ENCODE results near the gene ZCCHC2.

The ZCCHC2 gene

GRCh38 chr18:62518460-62519375 lies 4.1 kb upstream of the ZCCHC2 start:
- Histone ChIP-seq H3F3A (ENCODE audit: insufficient read depth) (peaks cover 9% of the 10 kb centered on the region; the same call in 1 of the 2 replicates), H3K27me3 (ENCODE audit: low read length) (no peaks in the 10 kb centered on the region), H3K9me2 (replicated peaks; ENCODE audit: insufficient read depth, low read length) (no peaks in the 10 kb centered on the region), H2AFZ (ENCODE audit: low read depth, low read length, severe bottlenecking) (no peak overlapping the region), H4K20me1 (ENCODE audit: low read depth, low read length) (no peaks in the 10 kb centered on the region), H3K79me2 (ENCODE audit: insufficient read depth, low read length) (peaks cover 2% of the 10 kb centered on the region; the same call in 1 of the 2 replicates), H3K36me3 (ENCODE audit: low read length) (peaks cover 5% of the 10 kb centered on the region; the same call in 1 of the 2 replicates), H3K4me2 (ENCODE audit: low read depth, low read length, poor library complexity, severe bottlenecking) (no peak overlapping the region), H3K27ac (ENCODE audit: low read depth, low read length) (no peak overlapping the region), H3K9me3 (ENCODE audit: insufficient read depth, low read length) (peaks cover 10% of the 10 kb centered on the region; the same call in 1 of the 2 replicates), H3K9ac (ENCODE audit: low read length) (no peak overlapping the region), H3K4me3 (ENCODE audit: insufficient read depth, low read length, poor library complexity, severe bottlenecking) (no peak overlapping the region)
- no peak for TF ChIP-seq EZH2phosphoT487 (conservative IDR thresholded peaks at IDR 0.05; ENCODE audit: low read length)

- Histone ChIP-seq H3F3A (ENCODE audit: insufficient read depth) (peaks cover 11% of the 10 kb centered on the region; the same call in 1 of the 2 replicates), H3K4me2 (ENCODE audit: low read depth, low read length, poor library complexity, severe bottlenecking) (no peak overlapping the region), H4K20me1 (ENCODE audit: low read depth, low read length) (no peaks in the 10 kb centered on the region), H3K4me3 (ENCODE audit: insufficient read depth, low read length, poor library complexity, severe bottlenecking) (no peak overlapping the region), H3K27me3 (ENCODE audit: low read length) (no peaks in the 10 kb centered on the region), H3K79me2 (ENCODE audit: insufficient read depth, low read length) (peaks cover 11% of the 10 kb centered on the region), H3K36me3 (ENCODE audit: low read length) (no peaks in the 10 kb centered on the region), H2AFZ (ENCODE audit: low read depth, low read length, severe bottlenecking) (no peak overlapping the region), H3K27ac (ENCODE audit: low read depth, low read length) (no peak overlapping the region), H3K9me3 (ENCODE audit: insufficient read depth, low read length) (peaks cover under 1% of the 10 kb centered on the region; the same call in 1 of the 2 replicates), H3K9ac (ENCODE audit: low read length) (no peak overlapping the region), H3K9me2 (replicated peaks; ENCODE audit: insufficient read depth, low read length) (no peaks in the 10 kb centered on the region)
- TF ChIP-seq, protein P1, sequence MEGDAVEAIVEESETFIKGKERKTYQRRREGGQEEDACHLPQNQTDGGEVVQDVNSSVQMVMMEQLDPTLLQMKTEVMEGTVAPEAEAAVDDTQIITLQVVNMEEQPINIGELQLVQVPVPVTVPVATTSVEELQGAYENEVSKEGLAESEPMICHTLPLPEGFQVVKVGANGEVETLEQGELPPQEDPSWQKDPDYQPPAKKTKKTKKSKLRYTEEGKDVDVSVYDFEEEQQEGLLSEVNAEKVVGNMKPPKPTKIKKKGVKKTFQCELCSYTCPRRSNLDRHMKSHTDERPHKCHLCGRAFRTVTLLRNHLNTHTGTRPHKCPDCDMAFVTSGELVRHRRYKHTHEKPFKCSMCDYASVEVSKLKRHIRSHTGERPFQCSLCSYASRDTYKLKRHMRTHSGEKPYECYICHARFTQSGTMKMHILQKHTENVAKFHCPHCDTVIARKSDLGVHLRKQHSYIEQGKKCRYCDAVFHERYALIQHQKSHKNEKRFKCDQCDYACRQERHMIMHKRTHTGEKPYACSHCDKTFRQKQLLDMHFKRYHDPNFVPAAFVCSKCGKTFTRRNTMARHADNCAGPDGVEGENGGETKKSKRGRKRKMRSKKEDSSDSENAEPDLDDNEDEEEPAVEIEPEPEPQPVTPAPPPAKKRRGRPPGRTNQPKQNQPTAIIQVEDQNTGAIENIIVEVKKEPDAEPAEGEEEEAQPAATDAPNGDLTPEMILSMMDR (IDR thresholded peaks at IDR 0.05; ENCODE audit: insufficient read depth, low read length, poor library complexity, severe bottlenecking) = no peak
- TF ChIP-seq EZH2phosphoT487 (conservative IDR thresholded peaks at IDR 0.05; ENCODE audit: low read length) = no peak
These were observed 3.1 kb upstream of the ZCCHC2 start for GRCh38 chr18:62519684-62520083.

DNA sequence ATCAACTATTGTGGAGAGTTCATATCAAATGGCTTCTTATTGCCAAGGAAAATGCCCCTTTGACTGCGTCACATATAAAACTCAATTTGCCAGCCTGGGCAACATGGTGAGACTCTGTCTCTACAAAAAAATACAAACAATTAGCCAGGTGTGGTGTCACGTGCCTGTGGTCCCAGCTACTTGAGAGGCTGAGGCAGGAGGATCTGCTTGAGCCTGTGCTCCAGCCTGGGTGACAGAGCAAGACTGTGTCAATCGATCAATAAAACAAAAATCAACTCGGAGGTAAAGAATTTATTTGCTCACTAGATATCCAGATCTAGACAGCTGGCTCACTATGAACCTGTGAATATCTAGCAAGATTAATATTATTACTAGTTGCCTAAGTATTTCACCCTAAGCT lies 1.7 kb upstream of the ZCCHC2 start:
- H3K4me3 ChIP-seq (ENCODE audit: insufficient read depth, low read length, poor library complexity, severe bottlenecking) = no peak overlapping the region
- TF ChIP-seq, protein P1 (IDR thresholded peaks at IDR 0.05; ENCODE audit: insufficient read depth, low read length, poor library complexity, severe bottlenecking) = no peak
- TF ChIP-seq EZH2phosphoT487 (conservative IDR thresholded peaks at IDR 0.05; ENCODE audit: low read length) = no peak
- H3F3A ChIP-seq (ENCODE audit: insufficient read depth) = peaks cover 24% of the 10 kb centered on the region
- H3K4me2 ChIP-seq (ENCODE audit: low read depth, low read length, poor library complexity, severe bottlenecking) = peak overlapping the region; percentile 77
- H3K9me2 ChIP-seq (replicated peaks; ENCODE audit: insufficient read depth, low read length) = no peaks in the 10 kb centered on the region
- H3K79me2 ChIP-seq (ENCODE audit: insufficient read depth, low read length) = peaks cover 25% of the 10 kb centered on the region
- no peaks in the 10 kb centered on the region for H3K27me3 ChIP-seq (ENCODE audit: low read length)
- H3K9ac ChIP-seq (ENCODE audit: low read length) = no peak overlapping the region
- H4K20me1 ChIP-seq (ENCODE audit: low read depth, low read length) = no peaks in the 10 kb centered on the region
- H3K27ac ChIP-seq (ENCODE audit: low read depth, low read length) = no peak overlapping the region
- no peaks in the 10 kb centered on the region for H3K36me3 ChIP-seq (ENCODE audit: low read length)
- H3K9me3 ChIP-seq (ENCODE audit: insufficient read depth, low read length) = no peaks in the 10 kb centered on the region
- no peak overlapping the region for H2AFZ ChIP-seq (ENCODE audit: low read depth, low read length, severe bottlenecking)

GRCh38 chr18:62521593-62521992 lies 1.2 kb upstream of the ZCCHC2 start:
- H2AFZ ChIP-seq (ENCODE audit: low read depth, low read length, severe bottlenecking) = no peak overlapping the region
- peak overlapping the region; percentile 74 for H3K4me3 ChIP-seq (ENCODE audit: insufficient read depth, low read length, poor library complexity, severe bottlenecking)
- H3F3A ChIP-seq (ENCODE audit: insufficient read depth) = peaks cover 29% of the 10 kb centered on the region
- no peaks in the 10 kb centered on the region for H3K9me3 ChIP-seq (ENCODE audit: insufficient read depth, low read length)
- H3K36me3 ChIP-seq (ENCODE audit: low read length) = no peaks in the 10 kb centered on the region
- no peaks in the 10 kb centered on the region for H3K27me3 ChIP-seq (ENCODE audit: low read length)
- H3K9me2 ChIP-seq (replicated peaks; ENCODE audit: insufficient read depth, low read length) = no peaks in the 10 kb centered on the region
- no peak overlapping the region for H3K27ac ChIP-seq (ENCODE audit: low read depth, low read length)
- peak overlapping the region; percentile 77 for H3K4me2 ChIP-seq (ENCODE audit: low read depth, low read length, poor library complexity, severe bottlenecking)
- H4K20me1 ChIP-seq (ENCODE audit: low read depth, low read length) = no peaks in the 10 kb centered on the region
- peak overlapping the region; percentile 76 for H3K9ac ChIP-seq (ENCODE audit: low read length)
- peaks cover 30% of the 10 kb centered on the region for H3K79me2 ChIP-seq (ENCODE audit: insufficient read depth, low read length)
- TF ChIP-seq, protein P1 (IDR thresholded peaks at IDR 0.05; ENCODE audit: insufficient read depth, low read length, poor library complexity, severe bottlenecking) = no peak
- TF ChIP-seq EZH2phosphoT487 (conservative IDR thresholded peaks at IDR 0.05; ENCODE audit: low read length) = no peak

Data from SU-DHL-6 (cell line).